HepG2 (cell line): ENCODE data around the gene IL2RA. TPM values are rescaled to one million over a fixed set of nuclear protein-coding genes. Genes with fewer than 3 reads are reported as not detected.
"Not testable (repeated sequence)": the region's sequence is repeated elsewhere in the genome, so short reads cannot be mapped to it uniquely, and the experiment has no call there.

Experiments
- ATAC-seq: fragments of 200-7000 bp; cut with Tn5 transposase; 3 replicates; pipeline ENCODE4 v1.9.1; 2020; ENCODE audit warnings: mild to moderate bottlenecking, moderate library complexity
- BruUV-seq: library from RNA; stranded (reverse); fragments of 400-500 nt; replicated peaks from 2 replicates; lab custom pipeline; 2021; lab: Mats Ljungman, UMichigan
- CTCF ChIA-PET: fragments of 300-600 bp; formaldehyde crosslinking; extraction: SDS; loops from one replicate; lab custom pipeline; 2021; ENCODE audit warnings: low total read pairs, inconsistent platforms, low intra/inter-chr PET ratio; lab: Yijun Ruan, JAX
- POLR2A ChIA-PET: fragments of 350-600 bp; sonication (Branson Sonifier 250); formaldehyde crosslinking; loops from one replicate; lab custom pipeline; 2020; ENCODE audit warnings: antibody characterized with exemption, inconsistent platforms; lab: Yijun Ruan, JAX
- DNase-seq: peaks from one replicate; pipeline ENCODE4 v3.0.0-alpha.2; 2015; ENCODE audit warnings: low spot score
- FAIRE-seq: peaks from 3 replicates; lab custom pipeline; 2011; peaks lifted over from hg19 to GRCh38; lab: Jason Lieb, UNC
- H2AFZ ChIP-seq: one replicate; pipeline ENCODE4 v1.6.1; 2011; ENCODE audit warnings: low read length, inconsistent platforms
- H3K27ac ChIP-seq: fragments of 300-600 bp; 3 replicates; pipeline ENCODE4 v1.8.0; 2011; ENCODE audit warnings: mixed run types, mild to moderate bottlenecking, mixed read lengths, low read length, inconsistent platforms; ENCODE audit not compliant: insufficient read depth; ENCODE audit errors: extremely low read length
- H3K27me3 ChIP-seq, 2 experiments: fragments of 200-600 bp in 1 of 2; 2 replicates in 1 of 2; 3 replicates in 1 of 2; pipeline versions ENCODE4 v1.6.0 to v1.8.0; 2011; ENCODE audit warnings: low read length in 2 of 2, mild to moderate bottlenecking in 2 of 2, moderate library complexity in 2 of 2, inconsistent platforms in 1 of 2; ENCODE audit not compliant: insufficient read depth in 2 of 2, control insufficient read depth in 1 of 2
- H3K36me3 ChIP-seq, 2 experiments: fragments of 200-600 bp in 1 of 2; replicated peaks in 1 of 2; 2 replicates in 1 of 2; 3 replicates in 1 of 2; pipeline versions ENCODE4 v1.5.1 to v1.8.0; 2011; ENCODE audit warnings: low read length in 2 of 2, inconsistent platforms in 1 of 2; ENCODE audit not compliant: insufficient read depth in 2 of 2, control insufficient read depth in 1 of 2
- H3K4me1 ChIP-seq: 2 replicates; pipeline ENCODE4 v1.5.1; 2012; ENCODE audit warnings: low read length, inconsistent platforms; ENCODE audit not compliant: insufficient read depth
- H3K4me2 ChIP-seq: 2 replicates; pipeline ENCODE4 v1.6.0; 2011; ENCODE audit warnings: low read depth, low read length, inconsistent platforms
- H3K4me3 ChIP-seq, 3 experiments: fragments of 200-600 bp in 1 of 3; sonication (generic), shearing (Covaris generic) in 1 of 3; replicated peaks in 1 of 3; 2 replicates each; pipeline ENCODE4 v1.5.1; 2011 to 2016; ENCODE audit warnings: low read length in 3 of 3, inconsistent platforms in 2 of 3, low read depth in 2 of 3, mild to moderate bottlenecking in 2 of 3, control low read depth in 1 of 3, mixed read lengths in 1 of 3; ENCODE audit not compliant: insufficient read depth in 1 of 3
- H3K79me2 ChIP-seq: one replicate; pipeline ENCODE4 v1.6.1; 2011; ENCODE audit warnings: low read length, inconsistent platforms; ENCODE audit not compliant: insufficient read depth
- H3K9ac ChIP-seq: 2 replicates; pipeline ENCODE4 v1.6.0; 2011; ENCODE audit warnings: mild to moderate bottlenecking, low read depth, low read length, inconsistent platforms; ENCODE audit not compliant: insufficient read depth
- H3K9me3 ChIP-seq: 2 replicates; pipeline ENCODE4 v1.5.1; 2012; ENCODE audit warnings: mild to moderate bottlenecking, low read length
- H4K20me1 ChIP-seq: 2 replicates; pipeline ENCODE4 v1.6.0; 2011; ENCODE audit warnings: inconsistent platforms, mild to moderate bottlenecking, low read length, moderate library complexity; ENCODE audit not compliant: insufficient read depth
- PRPF4 ChIP-seq: fragments of 200-400 bp; formaldehyde crosslinking; IDR thresholded peaks from 2 replicates; pipeline ENCODE4 v1.6.1; 2016; ENCODE audit warnings: low read length, low read depth; ENCODE audit not compliant: poor library complexity, severe bottlenecking
- WGBS: methylation state at CpG from one replicate; pipeline ENCODE4 v1.1.6; 2017; ENCODE audit warnings: low lambda C conversion rate; 5-methylcytosine and 5-hydroxymethylcytosine counted together
- in situ Hi-C: cut with HindIII; loops from 2 replicates; pipeline ENCODE4 v1.10.0; 2017; ENCODE audit warnings: low pct_unique_long_range_greater_than_20kb; ENCODE audit not compliant: extremely low pct_ligation_motif_present
- intact Hi-C: fragments of 100-400 bp; cut with micrococcal nuclease; formaldehyde crosslinking; loops from one replicate; pipeline ENCODE4 v1.10.0; 2022; ENCODE audit not compliant: unreplicated experiment
- polyA plus RNA-seq, 8 experiments: library from polyadenylated mRNA; depleted of rRNA in 3 of 8; stranded (reverse) in 7 of 8; unstranded in 1 of 8; fragments of >200 nt; fragmentation: Illumina TruSeq in 4 of 8; extraction: Trizol in 4 of 8; gene quantifications; 2 replicates each; pipeline versions ENCODE4 v1.2.1 to v1.2.3, GENCODE V29; 2011 to 2016; ENCODE audit warnings: low read depth in 4 of 8, missing spikeins in 1 of 8, mixed read lengths in 1 of 8; ENCODE audit not compliant: insufficient read depth in 1 of 8
- small RNA-seq, 3 experiments: library from RNA; depleted of rRNA; stranded (forward); fragments of <200 nt; gene quantifications; one replicate each; pipeline ENCODE3, GENCODE V24; 2012; ENCODE audit warnings: low read depth in 2 of 3, low replicate concordance in 1 of 3; ENCODE audit not compliant: insufficient read length in 3 of 3, insufficient read depth in 2 of 3
- total RNA-seq, 5 experiments: library from RNA; depleted of rRNA; stranded (reverse); fragments of >200 nt; fragmentation: Illumina TruSeq; extraction: Trizol; gene quantifications; 2 replicates each; pipeline ENCODE4 v1.2.3, GENCODE V29; 2016; ENCODE audit warnings: low read depth in 1 of 5

Gene IL2RA
- total and polyA plus RNA-seq, 2 of the 13 experiments (the other 11 are each of a cell fraction or from before 2014, with no cell fraction given): not detected

GRCh38 chr10:5961405-5962100 is 100.6 kb downstream of the IL2RA start:
- Histone ChIP-seq H3K27me3 (peaks cover 1 to 2% of the 10 kb centered on the region in 2 experiments; a peak in 2 of 5 replicates), H3K27ac (no peak overlapping the region), H3K9me3 (no peaks in the 10 kb centered on the region), H3K79me2 (no peaks in the 10 kb centered on the region), H3K36me3 (no peaks in the 10 kb centered on the region), H3K4me3 (no peak overlapping the region), H2AFZ (no peak overlapping the region), H3K9ac (no peak overlapping the region), H3K4me1 (no peaks in the 10 kb centered on the region), H3K4me2 (no peak overlapping the region), H4K20me1 (no peaks in the 10 kb centered on the region)
- ATAC-seq (no peak), FAIRE-seq (no peak), DNase-seq (no peak)
- 42% methylated on average over 18 of the region's 29 CpGs for WGBS
- no TSS peak for BruUV-seq
- ChIA-PET CTCF (no interaction called here), POLR2A (interaction anchor here (0.7 kb wide), 1 partner anchor 71 kb away, joined by 3 read pairs; the partner anchor contains the start of genes ANKRD16 and FBH1)
- in situ Hi-C loops (no loop called here), intact Hi-C loops (no loop called here)
- TF ChIP-seq PRPF4: no peak

- in situ Hi-C loops, H3K4me1 ChIP-seq, H3K27me3 ChIP-seq, H2AFZ ChIP-seq, BruUV-seq, intact Hi-C loops, ATAC-seq, H3K79me2 ChIP-seq, H4K20me1 ChIP-seq, DNase-seq, POLR2A ChIA-PET, H3K36me3 ChIP-seq, H3K9ac ChIP-seq, H3K4me2 ChIP-seq, H3K9me3 ChIP-seq, H3K27ac ChIP-seq, H3K4me3 ChIP-seq, FAIRE-seq, CTCF ChIA-PET: not testable (repeated sequence)
- 21% methylated on average over 9 of the region's 10 CpGs for WGBS
Observed at GRCh38 chr10:5960973-5961275, 101.2 kb downstream of the IL2RA start.

Small RNAs within 50 kb of the gene (small RNA-seq; reads per million reads assigned to genes)
- gene RF00397: 0 reads per million in 3 experiments

Other genes with a start within 250 kb of the IL2RA start
- 477 and 756 TPM in 2 replicates for gene GDI2, start 248.9 kb downstream of the IL2RA start, total RNA-seq (2016; rRNA removed; fragmentation: Illumina TruSeq; extraction: Trizol)
- 118 and 153 TPM in 2 replicates for gene GDI2, start 248.9 kb downstream of the IL2RA start, polyA plus RNA-seq (2011; rRNA removed)
- gene ANKRD16, start 172.5 kb downstream of the IL2RA start, total RNA-seq (2016; rRNA removed; fragmentation: Illumina TruSeq; extraction: Trizol): 5.4 and 8.0 TPM in 2 replicates
- 11.2 and 11.4 TPM in 2 replicates for gene ANKRD16, start 172.5 kb downstream of the IL2RA start, polyA plus RNA-seq (2011; rRNA removed)
- gene FBH1, start 172.1 kb downstream of the IL2RA start, total RNA-seq (2016; rRNA removed; fragmentation: Illumina TruSeq; extraction: Trizol): 53.3 and 60.3 TPM in 2 replicates
- gene FBH1, start 172.1 kb downstream of the IL2RA start, polyA plus RNA-seq (2011; rRNA removed): 48.8 and 51.3 TPM in 2 replicates
- 0.53 and 0.66 TPM in 2 replicates for gene IL15RA, start 84.8 kb downstream of the IL2RA start, total RNA-seq (2016; rRNA removed; fragmentation: Illumina TruSeq; extraction: Trizol)
- gene IL15RA, start 84.8 kb downstream of the IL2RA start, polyA plus RNA-seq (2011; rRNA removed): 0.77 and 0.85 TPM in 2 replicates
- gene RBM17, start 26.7 kb upstream of the IL2RA start, total RNA-seq (2016; rRNA removed; fragmentation: Illumina TruSeq; extraction: Trizol): 63.3 and 77.5 TPM in 2 replicates
- 26.6 and 30.7 TPM in 2 replicates for gene RBM17, start 26.7 kb upstream of the IL2RA start, polyA plus RNA-seq (2011; rRNA removed)
- 0.87 and 1.2 TPM in 2 replicates for gene PFKFB3, start 140.6 kb upstream of the IL2RA start, total RNA-seq (2016; rRNA removed; fragmentation: Illumina TruSeq; extraction: Trizol)
- 10.9 and 13.3 TPM in 2 replicates for gene PFKFB3, start 140.6 kb upstream of the IL2RA start, polyA plus RNA-seq (2011; rRNA removed)